Gastroesophageal sphincter (tissue), 4 donors: ENCODE results near the gene MRTFB. TPM values are rescaled to one million over a fixed set of nuclear protein-coding genes. Genes with fewer than 3 reads are reported as not detected.

Source experiments
- ATAC-seq: fragments of 150-250 bp; one replicate; pipeline ENCODE4 v1.9.1; 2016; ENCODE audit warnings: mild to moderate bottlenecking, moderate library complexity
- H3K27ac ChIP-seq, 4 donors: fragments of 200-600 bp; sonication (generic) in 3 of 4; 1 replicate in 3 of 4; 2 replicates in 1 of 4; pipeline ENCODE4 v1.5.1; 2016 to 2019
- H3K27me3 ChIP-seq: fragments of 200-600 bp; sonication (generic); one replicate; pipeline ENCODE4 v1.5.1; 2019
- H3K36me3 ChIP-seq, 2 donors: fragments of 200-600 bp; sonication (generic); one replicate each; pipeline ENCODE4 v1.5.1; 2019; ENCODE audit warnings: control low read depth in 1 of 2
- H3K4me1 ChIP-seq, 3 donors: fragments of 200-600 bp; sonication (generic); 1 replicate in 2 of 3; 2 replicates in 1 of 3; pipeline ENCODE4 v1.5.1; 2016 to 2019; ENCODE audit warnings: control low read depth in 2 of 3
- H3K4me3 ChIP-seq, 2 donors: fragments of 200-600 bp; sonication (generic); one replicate each; pipeline ENCODE4 v1.5.1; 2019; ENCODE audit warnings: mild to moderate bottlenecking in 1 of 2, moderate library complexity in 1 of 2
- H3K9me3 ChIP-seq, 3 donors: fragments of 200-600 bp; sonication (generic); one replicate each; pipeline ENCODE4 v1.5.1; 2017 to 2019; ENCODE audit warnings: control low read depth in 2 of 3
- EP300 ChIP-seq: sonication (generic); formaldehyde crosslinking; IDR thresholded peaks from one replicate; pipeline ENCODE4 v1.6.1; 2017; ENCODE audit warnings: antibody characterized with exemption, mild to moderate bottlenecking
- POLR2A ChIP-seq, 2 donors: fragments of 450-650 bp; IDR thresholded peaks; one replicate each; pipeline ENCODE4 v1.6.1; 2017; ENCODE audit warnings: antibody characterized with exemption in 2 of 2, mild to moderate bottlenecking in 2 of 2, moderate library complexity in 1 of 2
- POLR2AphosphoS5 ChIP-seq: sonication (generic); formaldehyde crosslinking; IDR thresholded peaks from one replicate; pipeline ENCODE4 v1.6.1; 2017; ENCODE audit warnings: antibody characterized with exemption
- WGBS, 2 donors: methylation state at CpG; one replicate each; pipeline ENCODE4 v1.1.5; 2018; ENCODE audit warnings: low coverage in 1 of 2; 5-methylcytosine and 5-hydroxymethylcytosine counted together
- total RNA-seq, 4 donors: library from RNA; depleted of rRNA; stranded (reverse); fragments of >200 nt; gene quantifications; one replicate each; pipeline ENCODE4 v1.1.0, GENCODE V29; 2016
- TF ChIP-seq, protein P1 (sequence below), 4 experiments: fragments of 200-600 bp in 2 of 4; fragments of 450-650 bp in 2 of 4; sonication (generic) in 1 of 4; IDR thresholded peaks; one replicate each; pipeline ENCODE4 v1.5.1; 2017 to 2019; ENCODE audit warnings: antibody characterized with exemption in 4 of 4, mild to moderate bottlenecking in 2 of 4, moderate library complexity in 2 of 4

The MRTFB gene
- total RNA-seq, 4 donors from 2014 or later: 38.8 to 53.1 (median 41.1) TPM

DNA sequence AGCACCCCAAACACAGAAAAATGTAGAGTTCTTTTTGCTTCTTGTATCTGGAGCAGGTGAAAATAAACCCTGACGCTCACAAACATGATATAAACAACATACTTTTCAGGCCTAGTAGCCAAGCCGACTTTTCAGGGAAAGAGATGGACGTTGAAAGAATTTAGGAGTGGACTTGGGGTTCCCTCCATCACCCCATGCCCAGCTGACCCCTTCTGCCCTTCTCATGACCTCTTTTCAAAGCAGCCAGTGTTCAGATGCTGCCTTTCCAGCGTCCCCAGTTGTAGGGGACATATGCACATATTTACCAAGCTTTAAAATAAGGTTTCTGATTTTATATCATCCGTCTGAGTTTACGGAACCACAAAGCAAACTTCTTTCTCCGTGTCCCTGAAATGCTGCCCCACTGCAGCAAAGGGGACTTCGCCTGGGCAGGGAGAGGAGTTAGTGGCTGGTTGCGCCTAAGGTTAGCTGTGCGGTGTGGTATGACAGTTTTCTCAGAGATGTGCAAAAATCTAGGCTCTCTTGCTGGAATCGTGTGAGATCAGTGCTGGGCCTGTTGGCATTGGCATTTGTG is 235.5 kb downstream of the MRTFB start:
- Histone ChIP-seq H3K4me3 (peak overlapping the region in 1 of 2 donors; percentile 20), H3K27me3 (no peaks in the 10 kb centered on the region), H3K27ac (peak overlapping the region in 3 of 4 donors; percentile 82 to 92 (median 91)), H3K4me1 (peaks cover 0 to 86% (median 49%) of the 10 kb centered on the region in 3 donors), H3K9me3 (no peaks in the 10 kb centered on the region), H3K36me3 (no peaks in the 10 kb centered on the region)
- no peak for ATAC-seq
- TF ChIP-seq POLR2AphosphoS5 (no peak), POLR2A (IDR thresholded peaks at IDR 0.05) (no peak), EP300 (no peak)
- TF ChIP-seq, protein P1, sequence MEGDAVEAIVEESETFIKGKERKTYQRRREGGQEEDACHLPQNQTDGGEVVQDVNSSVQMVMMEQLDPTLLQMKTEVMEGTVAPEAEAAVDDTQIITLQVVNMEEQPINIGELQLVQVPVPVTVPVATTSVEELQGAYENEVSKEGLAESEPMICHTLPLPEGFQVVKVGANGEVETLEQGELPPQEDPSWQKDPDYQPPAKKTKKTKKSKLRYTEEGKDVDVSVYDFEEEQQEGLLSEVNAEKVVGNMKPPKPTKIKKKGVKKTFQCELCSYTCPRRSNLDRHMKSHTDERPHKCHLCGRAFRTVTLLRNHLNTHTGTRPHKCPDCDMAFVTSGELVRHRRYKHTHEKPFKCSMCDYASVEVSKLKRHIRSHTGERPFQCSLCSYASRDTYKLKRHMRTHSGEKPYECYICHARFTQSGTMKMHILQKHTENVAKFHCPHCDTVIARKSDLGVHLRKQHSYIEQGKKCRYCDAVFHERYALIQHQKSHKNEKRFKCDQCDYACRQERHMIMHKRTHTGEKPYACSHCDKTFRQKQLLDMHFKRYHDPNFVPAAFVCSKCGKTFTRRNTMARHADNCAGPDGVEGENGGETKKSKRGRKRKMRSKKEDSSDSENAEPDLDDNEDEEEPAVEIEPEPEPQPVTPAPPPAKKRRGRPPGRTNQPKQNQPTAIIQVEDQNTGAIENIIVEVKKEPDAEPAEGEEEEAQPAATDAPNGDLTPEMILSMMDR (IDR thresholded peaks at IDR 0.05): no peak
- 65 to 82% methylated on average over 6 to 10 of the region's 11 CpGs for WGBS, 2 donors

DNA sequence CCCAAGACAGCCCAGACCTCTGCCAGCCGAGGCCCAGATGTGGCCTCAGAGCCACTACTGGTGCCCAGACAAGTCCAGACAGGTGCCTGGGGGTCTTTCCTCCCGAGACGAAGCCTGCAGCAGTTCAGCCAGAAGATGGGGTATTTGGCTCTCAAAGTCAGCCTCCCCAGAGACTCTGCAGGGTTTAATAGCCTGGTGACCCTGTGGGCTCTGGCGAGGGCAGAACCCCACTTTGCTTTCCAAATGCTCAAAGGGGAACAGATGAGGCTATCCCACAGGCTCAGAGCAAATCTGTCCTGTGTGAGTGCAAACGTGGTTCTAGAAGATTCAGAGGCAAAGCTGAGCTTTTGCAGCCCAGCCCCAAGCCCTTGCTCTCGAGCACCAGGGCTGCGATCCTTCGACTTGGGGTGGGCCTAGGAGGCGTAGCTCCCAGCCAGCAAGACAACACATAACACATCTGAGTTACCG is 236.0 kb downstream of the MRTFB start:
- Histone ChIP-seq H3K4me3 (peak overlapping the region in 1 of 2 donors; percentile 20), H3K4me1 (peaks cover 0 to 88% (median 49%) of the 10 kb centered on the region in 3 donors), H3K36me3 (no peaks in the 10 kb centered on the region), H3K9me3 (no peaks in the 10 kb centered on the region), H3K27ac (peak overlapping the region in 3 of 4 donors; percentile 82 to 92 (median 91)), H3K27me3 (no peaks in the 10 kb centered on the region)
- no peak for ATAC-seq
- TF ChIP-seq EP300 (no peak), POLR2AphosphoS5 (no peak), POLR2A (IDR thresholded peaks at IDR 0.05) (no peak)
- TF ChIP-seq, protein P1 (IDR thresholded peaks at IDR 0.05): no peak
- 33 to 60% methylated on average over 1 to 2 of the region's 10 CpGs for WGBS, 2 donors

DNA sequence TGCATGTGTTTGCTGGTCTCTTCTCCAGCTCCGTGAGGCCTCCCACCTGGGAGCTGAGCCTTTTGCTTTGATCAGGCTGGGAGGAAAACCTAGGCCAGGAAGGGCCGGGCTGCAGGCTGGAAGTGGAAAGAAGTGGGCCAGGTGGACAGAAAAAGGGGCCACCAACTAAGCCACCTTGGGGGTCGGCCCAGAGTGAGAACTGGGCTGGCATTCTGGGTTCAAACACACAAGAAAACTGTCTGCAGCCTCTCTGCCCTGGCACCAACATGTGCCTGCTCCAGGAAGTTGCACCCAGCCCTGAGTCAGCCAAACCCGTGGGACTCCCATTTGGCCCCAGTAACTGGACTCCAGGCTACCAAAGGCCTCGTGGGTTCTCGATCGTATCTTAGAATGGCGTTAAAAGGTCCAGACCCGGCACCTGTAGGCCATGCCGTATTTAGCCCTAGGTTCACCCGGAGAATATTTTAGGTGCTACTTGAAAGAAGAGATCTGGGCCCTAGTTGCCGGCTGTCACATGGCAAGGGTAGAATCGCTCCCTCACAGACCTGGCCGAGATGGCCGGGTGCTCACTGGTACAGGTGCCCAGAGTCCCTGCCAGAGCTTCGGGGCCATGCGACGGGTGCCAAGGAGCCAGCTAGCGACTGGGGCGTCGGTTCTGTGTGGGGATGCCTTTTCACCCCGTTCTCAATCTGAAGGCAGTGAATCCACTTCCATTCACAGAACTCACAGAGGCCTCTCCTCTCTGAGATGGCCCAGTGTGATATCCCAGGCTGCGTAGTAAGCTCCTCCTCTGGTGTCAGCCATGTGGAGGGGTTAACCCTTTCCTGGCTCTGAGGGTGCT is 236.6 kb downstream of the MRTFB start:
- peak overlapping the region in 1 of 2 donors; percentile 20 for H3K4me3 ChIP-seq
- WGBS, 2 donors: 10 to 80% methylated on average over 2 to 4 of the region's 23 CpGs
- TF ChIP-seq POLR2A (IDR thresholded peaks at IDR 0.05) (no peak), EP300 (no peak), POLR2AphosphoS5 (no peak)
- TF ChIP-seq, protein P1 (IDR thresholded peaks at IDR 0.05): no peak
- peak overlapping the region in 3 of 4 donors; percentile 82 to 92 (median 91) for H3K27ac ChIP-seq
- peak; percentile 17 for ATAC-seq
- H3K27me3 ChIP-seq: no peaks in the 10 kb centered on the region
- H3K36me3 ChIP-seq: no peaks in the 10 kb centered on the region
- H3K9me3 ChIP-seq: no peaks in the 10 kb centered on the region
- peaks cover 0 to 94% (median 49%) of the 10 kb centered on the region in 3 donors for H3K4me1 ChIP-seq

DNA sequence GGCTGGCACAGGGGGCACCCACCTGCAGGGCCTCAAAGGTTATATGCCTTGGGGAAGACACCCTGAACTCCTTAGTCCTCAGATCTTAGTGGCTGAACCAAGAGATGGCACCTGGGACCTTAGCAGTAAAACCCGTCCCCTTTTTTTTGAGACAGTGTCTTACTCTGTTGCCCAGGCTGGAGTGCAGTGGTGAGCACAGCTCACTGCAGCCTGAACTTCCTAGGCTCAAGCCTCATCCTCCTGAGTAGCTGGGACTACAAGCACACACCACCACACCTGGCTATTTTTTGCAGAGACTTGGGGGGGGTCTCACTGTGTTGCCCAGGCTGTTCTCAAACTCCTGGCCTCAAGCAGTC is 237.2 kb downstream of the MRTFB start:
- ATAC-seq: no peak
- WGBS, 2 donors: no CpG with 5 or more reads among the region's 1 CpG
- Histone ChIP-seq H3K27ac (peak overlapping the region in 3 of 4 donors; percentile 82 to 92 (median 91)), H3K9me3 (no peaks in the 10 kb centered on the region), H3K4me1 (peaks cover 0 to 94% (median 49%) of the 10 kb centered on the region in 3 donors), H3K36me3 (no peaks in the 10 kb centered on the region), H3K4me3 (peak overlapping the region in 1 of 2 donors; percentile 20), H3K27me3 (no peaks in the 10 kb centered on the region)
- TF ChIP-seq, protein P1 (IDR thresholded peaks at IDR 0.05): no peak
- no peak for TF ChIP-seq EP300
- TF ChIP-seq POLR2A (IDR thresholded peaks at IDR 0.05): no peak
- TF ChIP-seq POLR2AphosphoS5: no peak
